ES-I3 (cell line): ENCODE measurements around the gene DPH5.
"Not testable (repeated sequence)": the region's sequence is repeated elsewhere in the genome, so short reads cannot be mapped to it uniquely, and the experiment has no call there.

Experiments
- H3K36me3 ChIP-seq: 2 replicates; pipeline ENCODE4 v1.6.1; 2013; ENCODE audit warnings: mild to moderate bottlenecking, low read length, control low read depth, moderate library complexity; ENCODE audit not compliant: insufficient read depth
- H3K4me1 ChIP-seq: 2 replicates; pipeline ENCODE4 v1.6.1; 2013; ENCODE audit warnings: mild to moderate bottlenecking, control low read depth, low read length; ENCODE audit not compliant: insufficient read depth
- H3K9ac ChIP-seq: 2 replicates; pipeline ENCODE4 v1.6.1; 2013; ENCODE audit warnings: low read depth, mild to moderate bottlenecking, low read length, moderate library complexity
- H3K9me3 ChIP-seq: 2 replicates; pipeline ENCODE4 v1.6.1; 2013; ENCODE audit warnings: mild to moderate bottlenecking, low read length, moderate library complexity; ENCODE audit not compliant: control insufficient read depth, insufficient read depth

Gene DPH5

GRCh38 chr1:101044749-101045148, 19.2 kb upstream of the DPH5 start:
- H3K9ac ChIP-seq = no peak overlapping the region
- peaks cover 15% of the 10 kb centered on the region for H3K9me3 ChIP-seq
- H3K36me3 ChIP-seq = no peaks in the 10 kb centered on the region; the same call in 1 of the 2 replicates

GRCh38 chr1:101044259-101044658, 18.7 kb upstream of the DPH5 start:
- Histone ChIP-seq H3K4me1 (no peaks in the 10 kb centered on the region), H3K9me3 (peaks cover 15% of the 10 kb centered on the region), H3K36me3 (no peaks in the 10 kb centered on the region; the same call in 1 of the 2 replicates), H3K9ac (no peak overlapping the region)

More at GRCh38 chr1:101044749-101045148, 19.2 kb upstream of the DPH5 start:
- no peaks in the 10 kb centered on the region for H3K4me1 ChIP-seq

GRCh38 chr1:101043776-101044175, 18.2 kb upstream of the DPH5 start:
- Histone ChIP-seq H3K4me1 (no peaks in the 10 kb centered on the region), H3K9me3 (peaks cover 15% of the 10 kb centered on the region), H3K9ac (no peak overlapping the region), H3K36me3 (no peaks in the 10 kb centered on the region; the same call in 1 of the 2 replicates)

GRCh38 chr1:101041300-101041699, 15.7 kb upstream of the DPH5 start:
- Histone ChIP-seq H3K36me3 (peaks cover 6% of the 10 kb centered on the region; the same call in 1 of the 2 replicates), H3K4me1 (no peaks in the 10 kb centered on the region), H3K9ac (no peak overlapping the region), H3K9me3 (peaks cover 19% of the 10 kb centered on the region)

GRCh38 chr1:101040666-101041065, 15.1 kb upstream of the DPH5 start:
- Histone ChIP-seq H3K36me3 (peaks cover 6% of the 10 kb centered on the region; the same call in 1 of the 2 replicates), H3K9me3 (peaks cover 19% of the 10 kb centered on the region)

GRCh38 chr1:101039245-101039644, 13.7 kb upstream of the DPH5 start:
- H3K9ac ChIP-seq = no peak overlapping the region
- H3K9me3 ChIP-seq = peaks cover 19% of the 10 kb centered on the region
- H3K4me1 ChIP-seq = no peaks in the 10 kb centered on the region
- peaks cover 6% of the 10 kb centered on the region; the same call in 1 of the 2 replicates for H3K36me3 ChIP-seq

More at GRCh38 chr1:101040666-101041065, 15.1 kb upstream of the DPH5 start:
- H3K4me1 ChIP-seq = no peaks in the 10 kb centered on the region
- H3K9ac ChIP-seq = no peak overlapping the region

GRCh38 chr1:101037316-101037715, 11.7 kb upstream of the DPH5 start:
- Histone ChIP-seq H3K4me1 (no peaks in the 10 kb centered on the region), H3K36me3 (peaks cover 6% of the 10 kb centered on the region; the same call in 1 of the 2 replicates)

GRCh38 chr1:101033017-101033416, 7.4 kb upstream of the DPH5 start:
- Histone ChIP-seq H3K9me3 (no peaks in the 10 kb centered on the region; the same call in 1 of the 2 replicates), H3K4me1 (no peaks in the 10 kb centered on the region), H3K9ac (no peak overlapping the region)

More at GRCh38 chr1:101037316-101037715, 11.7 kb upstream of the DPH5 start:
- no peak overlapping the region for H3K9ac ChIP-seq
- H3K9me3 ChIP-seq = peaks cover 19% of the 10 kb centered on the region

GRCh38 chr1:101032129-101032528, 6.5 kb upstream of the DPH5 start:
- not testable (repeated sequence) for H3K9me3 ChIP-seq, H3K4me1 ChIP-seq, H3K9ac ChIP-seq, H3K36me3 ChIP-seq

More at GRCh38 chr1:101033017-101033416, 7.4 kb upstream of the DPH5 start:
- H3K36me3 ChIP-seq = 0 out of 2 replicates have a peak, but pooled peaks cover 2% of the 10 kb centered on the region

GRCh38 chr1:101030881-101031280, 5.3 kb upstream of the DPH5 start:
- Histone ChIP-seq H3K9me3 (no peaks in the 10 kb centered on the region), H3K9ac (no peak overlapping the region), H3K4me1 (no peaks in the 10 kb centered on the region), H3K36me3 (no peaks in the 10 kb centered on the region)

GRCh38 chr1:101029184-101029583, 3.6 kb upstream of the DPH5 start:
- H3K9me3 ChIP-seq = no peaks in the 10 kb centered on the region
- no peaks in the 10 kb centered on the region; the same call in 1 of the 2 replicates for H3K36me3 ChIP-seq
- H3K9ac ChIP-seq = no peak overlapping the region
- H3K4me1 ChIP-seq = no peaks in the 10 kb centered on the region

- Histone ChIP-seq H3K4me1 (no peaks in the 10 kb centered on the region), H3K9me3 (no peaks in the 10 kb centered on the region), H3K36me3 (no peaks in the 10 kb centered on the region; the same call in 1 of the 2 replicates), H3K9ac (no peak overlapping the region)
Observed at GRCh38 chr1:101028466-101028865, 2.9 kb upstream of the DPH5 start.

- Histone ChIP-seq H3K4me1 (no peaks in the 10 kb centered on the region), H3K36me3 (no peaks in the 10 kb centered on the region; the same call in 1 of the 2 replicates), H3K9me3 (no peaks in the 10 kb centered on the region), H3K9ac (no peak overlapping the region)
Observed at GRCh38 chr1:101027194-101027772, 1.7 kb upstream of the DPH5 start.

GRCh38 chr1:101026430-101026788, 825 bp upstream of the DPH5 start:
- H3K36me3 ChIP-seq = no peaks in the 10 kb centered on the region; the same call in 1 of the 2 replicates
- peak overlapping the region; percentile 87 for H3K9ac ChIP-seq
- H3K4me1 ChIP-seq = no peaks in the 10 kb centered on the region
- H3K9me3 ChIP-seq = no peaks in the 10 kb centered on the region

GRCh38 chr1:101025283-101025656, 314 bp downstream of the DPH5 start:
- H3K9ac ChIP-seq = peak overlapping the region; percentile 87
- H3K36me3 ChIP-seq = no peaks in the 10 kb centered on the region; the same call in 1 of the 2 replicates
- H3K9me3 ChIP-seq = no peaks in the 10 kb centered on the region
- no peaks in the 10 kb centered on the region for H3K4me1 ChIP-seq
